Cardiac muscle cell (in vitro differentiated cells and primary cell): Measurements from ENCODE around the gene PTPRD. TPM values are rescaled to one million over a fixed set of nuclear protein-coding genes. Genes with fewer than 3 reads are reported as not detected.

Source experiments
- DNase-seq, 2 donors: peaks; one replicate each; pipeline versions ENCODE4 v3.0.0 to v3.0.0-alpha.2; 2010 to 2017; ENCODE audit warnings: low read depth in 1 of 2, low spot score in 1 of 2
- H3K27ac ChIP-seq: fragments of 200-600 bp; sonication (generic); 2 replicates; pipeline ENCODE4 v1.5.1; 2016
- H3K27me3 ChIP-seq: fragments of 200-600 bp; sonication (generic); 2 replicates; pipeline ENCODE4 v1.6.0; 2016; ENCODE audit warnings: control low read depth
- H3K36me3 ChIP-seq: fragments of 200-600 bp; sonication (generic); 2 replicates; pipeline ENCODE4 v1.5.1; 2016; ENCODE audit warnings: control low read depth
- H3K4me1 ChIP-seq: fragments of 200-600 bp; sonication (generic); 2 replicates; pipeline ENCODE4 v1.8.1; 2017; ENCODE audit warnings: low read depth, mild to moderate bottlenecking, mixed run types
- H3K4me3 ChIP-seq: fragments of 200-600 bp; sonication (generic); 2 replicates; pipeline ENCODE4 v1.5.1; 2016; ENCODE audit warnings: mild to moderate bottlenecking
- H3K9me3 ChIP-seq: fragments of 200-600 bp; sonication (generic); 2 replicates; pipeline ENCODE4 v1.5.1; 2017; ENCODE audit warnings: low read depth, mild to moderate bottlenecking, control low read depth
- CTCF ChIP-seq: IDR thresholded peaks from 2 replicates; pipeline ENCODE4 v1.5.1; 2012; ENCODE audit warnings: low read depth, mild to moderate bottlenecking, low read length
- polyA plus RNA-seq: library from polyadenylated mRNA; unstranded; fragments of >200 nt; fragmentation: Nextera tagmentation; extraction: Ambion mirVana; gene quantifications from 2 replicates; pipeline ENCODE4 v1.2.1, GENCODE V29; 2016
- total RNA-seq: library from RNA; depleted of rRNA; stranded (reverse); fragments of >200 nt; gene quantifications from 2 replicates; pipeline ENCODE4 v1.2.3, GENCODE V29; 2016

The PTPRD gene
- total and polyA plus RNA-seq, 2 experiments from 2014 or later: 37.0 to 287 TPM

GRCh38 chr9:10008101-10008799, 604.6 kb downstream of the PTPRD start:
- TF ChIP-seq CTCF: no peak
- no peak for DNase-seq
- H3K4me1 ChIP-seq: no peaks in the 10 kb centered on the region

GRCh38 chr9:10007356-10007755, 605.4 kb downstream of the PTPRD start:
- Histone ChIP-seq H3K4me1 (no peaks in the 10 kb centered on the region), H3K27ac (no peak overlapping the region), H3K9me3 (no peaks in the 10 kb centered on the region), H3K36me3 (no peaks in the 10 kb centered on the region), H3K27me3 (peaks cover 17% of the 10 kb centered on the region), H3K4me3 (no peak overlapping the region)
- no peak for TF ChIP-seq CTCF
- no peak for DNase-seq

More at GRCh38 chr9:10008101-10008799, 604.6 kb downstream of the PTPRD start:
- Histone ChIP-seq H3K27ac (no peak overlapping the region), H3K4me3 (no peak overlapping the region), H3K9me3 (no peaks in the 10 kb centered on the region), H3K36me3 (no peaks in the 10 kb centered on the region), H3K27me3 (peaks cover 17% of the 10 kb centered on the region)

GRCh38 chr9:10005206-10005605, 607.6 kb downstream of the PTPRD start:
- Histone ChIP-seq H3K4me1 (no peaks in the 10 kb centered on the region), H3K36me3 (no peaks in the 10 kb centered on the region), H3K9me3 (no peaks in the 10 kb centered on the region), H3K4me3 (no peak overlapping the region), H3K27ac (no peak overlapping the region), H3K27me3 (peaks cover 23% of the 10 kb centered on the region)
- no peak for TF ChIP-seq CTCF
- DNase-seq: no peak

GRCh38 chr9:10003047-10003446, 609.8 kb downstream of the PTPRD start:
- no peak for DNase-seq
- Histone ChIP-seq H3K27me3 (peaks cover 33% of the 10 kb centered on the region), H3K9me3 (no peaks in the 10 kb centered on the region), H3K4me3 (no peak overlapping the region), H3K4me1 (no peaks in the 10 kb centered on the region), H3K27ac (no peak overlapping the region), H3K36me3 (no peaks in the 10 kb centered on the region)
- no peak for TF ChIP-seq CTCF

GRCh38 chr9:10000669-10001068, 612.1 kb downstream of the PTPRD start:
- no peaks in the 10 kb centered on the region for H3K36me3 ChIP-seq
- peaks cover 38% of the 10 kb centered on the region for H3K27me3 ChIP-seq
- H3K27ac ChIP-seq: no peak overlapping the region
- no peak for DNase-seq
- no peak for TF ChIP-seq CTCF
- H3K4me1 ChIP-seq: peaks cover 5% of the 10 kb centered on the region
- no peak overlapping the region for H3K4me3 ChIP-seq
- no peaks in the 10 kb centered on the region for H3K9me3 ChIP-seq
